Measurements from ENCODE around the gene RPRD1A.

Gene RPRD1A

GRCh38 chr18:36015629-36016028, 51.7 kb downstream of the RPRD1A start:
- H3K4me3 ChIP-seq (ENCODE audit: low read depth, low read length): no peak overlapping the region
- DNase-seq (ENCODE audit: low read depth): no peak
- TF ChIP-seq, protein P1, sequence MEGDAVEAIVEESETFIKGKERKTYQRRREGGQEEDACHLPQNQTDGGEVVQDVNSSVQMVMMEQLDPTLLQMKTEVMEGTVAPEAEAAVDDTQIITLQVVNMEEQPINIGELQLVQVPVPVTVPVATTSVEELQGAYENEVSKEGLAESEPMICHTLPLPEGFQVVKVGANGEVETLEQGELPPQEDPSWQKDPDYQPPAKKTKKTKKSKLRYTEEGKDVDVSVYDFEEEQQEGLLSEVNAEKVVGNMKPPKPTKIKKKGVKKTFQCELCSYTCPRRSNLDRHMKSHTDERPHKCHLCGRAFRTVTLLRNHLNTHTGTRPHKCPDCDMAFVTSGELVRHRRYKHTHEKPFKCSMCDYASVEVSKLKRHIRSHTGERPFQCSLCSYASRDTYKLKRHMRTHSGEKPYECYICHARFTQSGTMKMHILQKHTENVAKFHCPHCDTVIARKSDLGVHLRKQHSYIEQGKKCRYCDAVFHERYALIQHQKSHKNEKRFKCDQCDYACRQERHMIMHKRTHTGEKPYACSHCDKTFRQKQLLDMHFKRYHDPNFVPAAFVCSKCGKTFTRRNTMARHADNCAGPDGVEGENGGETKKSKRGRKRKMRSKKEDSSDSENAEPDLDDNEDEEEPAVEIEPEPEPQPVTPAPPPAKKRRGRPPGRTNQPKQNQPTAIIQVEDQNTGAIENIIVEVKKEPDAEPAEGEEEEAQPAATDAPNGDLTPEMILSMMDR (conservative IDR thresholded peaks at IDR 0.05; ENCODE audit: low read depth, low read length): no peak

DNA sequence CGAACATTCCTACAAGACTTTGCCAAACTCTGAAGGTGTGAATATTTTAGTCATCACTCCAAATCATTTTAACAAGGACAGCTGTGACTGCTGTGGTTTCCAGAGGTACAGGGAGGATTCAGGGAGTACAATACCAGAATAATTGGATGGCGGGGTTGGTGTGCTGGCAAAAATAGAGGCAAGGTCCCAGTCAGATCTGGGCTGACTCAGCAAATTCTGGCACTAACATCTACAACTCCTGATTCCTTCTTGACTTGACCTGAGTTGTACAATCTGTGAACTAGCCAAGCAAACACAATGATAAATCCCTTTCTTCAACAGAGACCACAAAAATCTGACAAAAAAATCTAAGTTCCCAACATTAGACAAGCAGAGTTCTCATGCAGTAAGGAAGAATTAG, 54.5 kb downstream of the RPRD1A start:
- H3K4me3 ChIP-seq (ENCODE audit: low read depth, low read length): no peak overlapping the region
- DNase-seq (ENCODE audit: low read depth): peak; percentile 12
- TF ChIP-seq, protein P1 (conservative IDR thresholded peaks at IDR 0.05; ENCODE audit: low read depth, low read length): no peak

DNA sequence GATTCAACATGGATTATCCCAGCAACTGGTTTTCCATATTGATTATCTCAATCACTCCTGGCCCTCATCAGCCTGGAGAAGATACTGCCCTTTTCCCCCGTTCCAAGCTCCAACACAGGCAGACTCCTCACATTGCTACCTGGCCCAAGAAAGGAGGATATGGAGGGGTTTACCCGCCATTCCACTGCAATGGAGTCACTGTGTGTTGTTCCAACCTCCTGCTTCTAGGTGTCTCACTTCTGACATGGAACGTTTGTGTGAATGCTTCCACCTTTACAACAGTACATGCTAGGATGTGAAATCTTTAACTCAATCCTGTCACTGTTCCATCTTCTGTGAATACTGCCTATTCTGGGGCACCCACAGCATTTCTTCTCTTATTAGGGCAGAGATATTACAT, 58.1 kb downstream of the RPRD1A start:
- H3K4me3 ChIP-seq (ENCODE audit: low read depth, low read length): no peak overlapping the region
- TF ChIP-seq, protein P1 (conservative IDR thresholded peaks at IDR 0.05; ENCODE audit: low read depth, low read length): no peak
- no peak for DNase-seq (ENCODE audit: low read depth)

GRCh38 chr18:36006997-36007396, 60.4 kb downstream of the RPRD1A start:
- DNase-seq (ENCODE audit: low read depth): no peak
- TF ChIP-seq, protein P1 (conservative IDR thresholded peaks at IDR 0.05; ENCODE audit: low read depth, low read length): no peak
- no peak overlapping the region for H3K4me3 ChIP-seq (ENCODE audit: low read depth, low read length)

- TF ChIP-seq, protein P1 (conservative IDR thresholded peaks at IDR 0.05; ENCODE audit: low read depth, low read length): no peak
- no peak overlapping the region for H3K4me3 ChIP-seq (ENCODE audit: low read depth, low read length)
- peak; percentile 14 for DNase-seq (ENCODE audit: low read depth)
Measured at GRCh38 chr18:35999925-36000324, 67.4 kb downstream of the RPRD1A start.

GRCh38 chr18:35998967-35999366, 68.4 kb downstream of the RPRD1A start:
- H3K4me3 ChIP-seq (ENCODE audit: low read depth, low read length): no peak overlapping the region
- TF ChIP-seq, protein P1 (conservative IDR thresholded peaks at IDR 0.05; ENCODE audit: low read depth, low read length): peak; percentile 58
- DNase-seq (ENCODE audit: low read depth): peak; percentile 55

DNA sequence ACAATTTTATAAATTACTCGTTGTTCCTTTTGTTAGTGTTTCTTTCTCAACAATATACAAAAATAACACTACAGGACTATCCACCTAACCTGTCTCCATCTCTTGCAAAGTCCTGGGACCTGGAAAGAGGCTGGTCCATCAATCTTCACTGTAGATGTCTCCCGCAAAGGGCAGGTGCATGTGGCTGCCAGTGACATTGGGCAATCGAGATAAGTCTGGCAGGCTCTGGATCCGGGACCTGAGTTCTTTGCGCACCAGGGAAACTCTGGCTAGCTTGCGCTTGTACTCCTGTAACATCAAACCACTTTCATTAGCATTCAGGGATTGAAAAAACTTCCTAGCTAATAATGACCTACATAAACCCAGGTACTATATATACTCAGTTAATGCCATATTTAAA, 74.3 kb downstream of the RPRD1A start:
- TF ChIP-seq, protein P1 (conservative IDR thresholded peaks at IDR 0.05; ENCODE audit: low read depth, low read length): no peak
- no peak overlapping the region for H3K4me3 ChIP-seq (ENCODE audit: low read depth, low read length)
- no peak for DNase-seq (ENCODE audit: low read depth)

All from choroid plexus epithelial cell (primary cell).